ENCODE measurements around the gene HS3ST3B1. TPM values are rescaled to one million over a fixed set of nuclear protein-coding genes. Genes with fewer than 3 reads are reported as not detected.

The HS3ST3B1 gene
- total and polyA plus RNA-seq, 2 experiments from 2014 or later = 8.1 to 17.7 TPM

- H3K36me3 ChIP-seq (ENCODE audit: insufficient read depth) = no peaks in the 10 kb centered on the region
- H3K27me3 Mint-ChIP-seq (ENCODE audit: insufficient read depth, low read depth, poor library complexity) = no peaks in the 10 kb centered on the region
- no peak overlapping the region for H3K27ac ChIP-seq (ENCODE audit: low read depth)
- no peaks in the 10 kb centered on the region for H3F3A ChIP-seq (replicated peaks; ENCODE audit: low read depth)
- H4K20me1 ChIP-seq (replicated peaks; ENCODE audit: insufficient read depth) = no peaks in the 10 kb centered on the region
- ATAC-seq (no peak), DNase-seq (ENCODE audit: low spot score) (no peak)
- H3K27me3 ChIP-seq (ENCODE audit: insufficient read depth) = no peaks in the 10 kb centered on the region
- no peak overlapping the region for H3K4me3 Mint-ChIP-seq
- H3K4me1 Mint-ChIP-seq = peaks cover 13% of the 10 kb centered on the region
- no peaks in the 10 kb centered on the region for H3K9me3 Mint-ChIP-seq
- H3K4me3 ChIP-seq = no peak overlapping the region
- peaks cover 13% of the 10 kb centered on the region for H3K4me1 ChIP-seq (ENCODE audit: insufficient read depth)
- no peaks in the 10 kb centered on the region for H3K36me3 Mint-ChIP-seq (ENCODE audit: low read depth)
- H3K27ac Mint-ChIP-seq = no peak overlapping the region
- H3K79me2 ChIP-seq (replicated peaks; ENCODE audit: insufficient read depth) = no peaks in the 10 kb centered on the region
- H2AFZ ChIP-seq = no peak overlapping the region
- TF ChIP-seq CTCF (conservative IDR thresholded peaks at IDR 0.05; ENCODE audit: low read depth in 2 of 2) = no peak
- no peak for TF ChIP-seq ZNF331 (CRISPR knock-in tag; IDR thresholded peaks at IDR 0.05; ENCODE audit: low read depth)
- TF ChIP-seq JUNB (IDR thresholded peaks at IDR 0.05; ENCODE audit: unreplicated experiment) = no peak
- no peak for TF ChIP-seq ZNF462 (CRISPR knock-in tag; IDR thresholded peaks at IDR 0.05)
- TF ChIP-seq POLR2AphosphoS5 (IDR thresholded peaks at IDR 0.05; ENCODE audit: low read depth) = no peak
- TF ChIP-seq EZH2phosphoT487 (IDR thresholded peaks at IDR 0.05; ENCODE audit: unreplicated experiment) = no peak
- no peak for TF ChIP-seq ZNF114 (CRISPR knock-in tag; IDR thresholded peaks at IDR 0.05)
- no peak for TF ChIP-seq CREB1 (CRISPR knock-in tag; IDR thresholded peaks at IDR 0.05; ENCODE audit: low read depth)
- TF ChIP-seq ETS1 (IDR thresholded peaks at IDR 0.05) = no peak
- TF ChIP-seq EZH2 (IDR thresholded peaks at IDR 0.05; ENCODE audit: low read depth, unreplicated experiment) = no peak
- no peak for TF ChIP-seq NANOG (IDR thresholded peaks at IDR 0.05; ENCODE audit: borderline replicate concordance)
- no peak for TF ChIP-seq REST (IDR thresholded peaks at IDR 0.05; ENCODE audit: unreplicated experiment)
- no peak overlapping the region for H3K4me2 ChIP-seq
- no peaks in the 10 kb centered on the region for H3K9me2 ChIP-seq (ENCODE audit: insufficient read depth)
Measured at GRCh38 chr17:14374268-14374667, 73.4 kb downstream of the HS3ST3B1 start.
